ENCODE results near the gene ERP44. TPM values are rescaled to one million over a fixed set of nuclear protein-coding genes. Genes with fewer than 3 reads are reported as not detected.
"Not testable (repeated sequence)": the region's sequence is repeated elsewhere in the genome, so short reads cannot be mapped to it uniquely, and the experiment has no call there.

ERP44 gene
- total and polyA plus RNA-seq, 5 experiments from 2014 or later, result 14.7 to 35.0 (median 28.0) TPM

DNA sequence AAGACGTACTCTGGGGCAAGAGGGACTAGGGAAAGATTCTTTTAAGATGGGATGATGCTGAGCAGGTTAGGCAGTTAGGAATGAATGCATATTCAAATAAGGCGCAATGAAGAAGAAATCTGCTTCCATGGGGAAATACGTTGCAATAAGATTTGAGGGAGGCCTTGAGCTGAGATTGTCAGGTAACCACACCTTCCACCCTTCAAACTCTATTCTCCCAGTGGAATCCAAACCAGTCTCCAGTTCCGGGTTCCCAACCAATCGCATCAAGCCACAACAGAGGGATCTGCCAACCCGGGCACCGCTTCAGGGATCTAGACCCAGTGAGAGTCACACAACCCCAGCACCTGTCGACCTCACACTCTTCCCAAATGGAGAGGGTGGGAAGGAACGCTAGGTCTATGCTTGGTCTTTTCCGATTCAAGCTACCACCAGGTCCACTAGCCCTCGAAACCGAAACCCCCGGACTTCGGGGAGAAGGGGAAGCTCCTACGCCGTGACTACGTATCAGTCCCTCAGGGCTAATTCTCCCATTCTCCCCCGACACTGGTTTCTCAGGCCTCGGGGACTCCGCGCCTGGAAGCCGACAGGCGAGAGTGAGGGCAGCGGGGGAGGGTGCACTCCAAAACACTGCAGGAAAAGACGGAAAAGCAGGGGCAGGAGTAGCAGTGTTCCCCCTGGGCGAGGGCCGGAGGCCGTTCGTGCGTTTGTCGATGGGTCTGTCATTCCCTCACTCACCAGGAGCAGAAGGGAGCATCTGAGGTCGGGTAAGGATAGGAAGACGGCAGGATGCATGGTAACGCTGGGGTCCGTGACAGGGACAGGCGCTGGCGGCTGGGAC, 534 bp downstream of the ERP44 start:
- POLR2A ChIA-PET, result interaction anchor here (0.5 kb wide), 1 partner anchor 282 kb away, joined by 5 read pairs; no protein-coding TSS in a partner anchor
- Mint-ChIP-seq H3K27ac (peak overlapping the region; percentile 92 to 100 (median 98)), H3K27me3 (peaks cover 0 to 2% (median 0%) of the 10 kb centered on the region in 5 donors), H3K4me1 (peaks cover 17 to 63% (median 50%) of the 10 kb centered on the region in 4 donors), H3K9me3 (no peaks in the 10 kb centered on the region), H3K36me3 (peaks cover 0 to 16% (median 0%) of the 10 kb centered on the region in 3 donors), H3K4me3 (peak overlapping the region; percentile 97 to 100 (median 99))
- DNase-seq (peak in 5 of 10 donors; percentile 14 to 63 (median 33)), ATAC-seq (peak; percentile 3 to 23)

DNA sequence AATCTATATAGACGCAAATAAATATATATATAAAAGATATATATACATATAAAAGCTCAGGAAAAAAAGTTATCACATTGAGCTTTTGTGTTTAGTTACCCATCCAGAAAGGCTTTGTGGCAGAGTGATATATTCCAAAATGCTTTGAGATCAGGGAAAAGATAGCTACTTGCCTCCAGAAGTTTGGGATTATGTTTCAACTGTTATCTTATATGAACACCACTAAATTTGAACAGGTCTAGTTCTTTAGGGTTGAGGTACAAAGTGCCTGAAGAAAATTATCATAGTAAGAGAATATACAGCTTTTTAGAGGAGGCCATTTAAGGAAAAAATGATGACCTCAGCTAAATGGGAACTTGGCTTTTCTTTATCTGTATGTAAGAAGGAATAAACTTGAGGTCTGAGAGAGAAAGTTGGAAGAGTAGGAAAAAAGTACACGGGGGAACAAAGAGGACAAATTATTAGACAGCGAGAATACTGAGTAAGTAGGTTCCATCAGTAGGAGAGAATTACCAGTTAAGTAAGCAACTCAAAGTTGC, 2.4 kb downstream of the ERP44 start:
- H3K4me1 Mint-ChIP-seq, result peaks cover 25 to 80% (median 66%) of the 10 kb centered on the region in 4 donors
- peaks cover 0 to 2% (median 0%) of the 10 kb centered on the region in 5 donors for H3K27me3 Mint-ChIP-seq
- POLR2A ChIA-PET, result no interaction called here
- H3K27ac Mint-ChIP-seq, result peak overlapping the region in 3 of 10 donors; percentile 36 to 42 (median 39)
- H3K9me3 Mint-ChIP-seq, result no peaks in the 10 kb centered on the region
- H3K36me3 Mint-ChIP-seq, result peaks cover 0 to 3% (median 0%) of the 10 kb centered on the region in 3 donors
- H3K4me3 Mint-ChIP-seq, result peak overlapping the region in 8 of 10 donors; percentile 2 to 65 (median 12)
- ATAC-seq, result no peak
- no peak for DNase-seq

DNA sequence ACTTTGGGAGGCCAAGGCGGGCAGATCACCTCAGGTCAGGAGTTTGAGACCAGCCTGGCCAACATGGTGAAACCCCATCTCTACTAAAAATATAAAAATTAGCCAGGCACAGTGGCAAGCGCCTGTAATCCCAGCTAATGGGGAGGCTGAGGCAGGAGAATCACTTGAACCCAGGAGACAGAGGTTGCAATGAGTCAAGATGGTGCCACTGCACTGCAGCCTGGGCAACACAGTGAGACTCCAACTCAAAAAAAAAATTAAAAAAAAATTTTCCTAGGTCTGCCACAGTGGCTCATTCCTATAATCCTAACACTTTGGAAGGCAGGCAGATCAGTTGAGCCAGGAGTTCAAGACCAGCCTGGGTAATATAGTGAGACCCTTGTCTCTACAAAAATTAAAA, 4.4 kb downstream of the ERP44 start:
- peaks cover 27 to 79% (median 69%) of the 10 kb centered on the region in 4 donors for H3K4me1 Mint-ChIP-seq
- ATAC-seq, H3K27me3 Mint-ChIP-seq, DNase-seq, H3K4me3 Mint-ChIP-seq, POLR2A ChIA-PET, H3K36me3 Mint-ChIP-seq, H3K9me3 Mint-ChIP-seq, H3K27ac Mint-ChIP-seq: not testable (repeated sequence)

DNA sequence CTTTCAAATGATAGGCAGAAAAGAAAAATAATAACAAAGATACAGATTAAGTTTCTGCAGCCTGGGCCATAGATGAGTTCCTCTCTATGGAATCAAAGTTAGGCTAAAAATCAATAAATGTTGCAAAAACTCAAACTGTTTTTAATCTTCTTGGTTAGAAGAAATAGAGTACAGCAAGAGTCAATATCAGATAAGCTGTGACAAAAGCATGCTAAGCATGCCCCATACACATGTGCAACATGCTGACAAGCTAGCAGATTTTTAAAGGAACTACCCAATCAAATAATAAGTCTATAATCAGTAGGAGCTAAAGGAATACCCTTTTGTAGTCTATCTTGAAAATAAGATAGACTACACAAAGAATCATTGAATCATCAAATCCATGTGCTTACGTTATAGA, 6.7 kb downstream of the ERP44 start:
- no peaks in the 10 kb centered on the region for H3K9me3 Mint-ChIP-seq
- ATAC-seq (no peak), DNase-seq (no peak)
- H3K27me3 Mint-ChIP-seq, result no peaks in the 10 kb centered on the region
- H3K36me3 Mint-ChIP-seq, result peaks cover 0 to 3% (median 0%) of the 10 kb centered on the region in 3 donors
- H3K4me1 Mint-ChIP-seq, result peaks cover 34 to 83% (median 72%) of the 10 kb centered on the region in 4 donors
- POLR2A ChIA-PET, result no interaction called here
- no peak overlapping the region for H3K4me3 Mint-ChIP-seq
- no peak overlapping the region for H3K27ac Mint-ChIP-seq

DNA sequence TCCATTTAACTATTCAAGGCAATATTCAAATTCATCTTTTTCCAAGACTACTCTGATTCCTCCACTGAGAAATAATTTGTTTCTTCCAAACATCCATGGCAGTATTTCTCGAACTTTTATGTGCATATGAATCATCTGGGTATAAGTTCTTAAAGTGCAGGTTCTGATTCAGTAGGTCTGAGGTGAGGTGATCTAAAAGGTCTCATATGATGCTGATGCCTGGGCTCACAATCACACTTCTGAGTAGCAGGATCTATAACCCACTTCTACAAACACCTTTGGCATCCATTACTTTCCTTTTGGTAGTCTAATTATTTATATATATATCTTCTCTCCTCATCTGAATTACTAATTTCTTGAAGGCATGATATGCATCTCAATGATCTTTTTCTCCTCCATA, 7.2 kb downstream of the ERP44 start:
- peaks cover 0 to 3% (median 0%) of the 10 kb centered on the region in 3 donors for H3K36me3 Mint-ChIP-seq

DNA sequence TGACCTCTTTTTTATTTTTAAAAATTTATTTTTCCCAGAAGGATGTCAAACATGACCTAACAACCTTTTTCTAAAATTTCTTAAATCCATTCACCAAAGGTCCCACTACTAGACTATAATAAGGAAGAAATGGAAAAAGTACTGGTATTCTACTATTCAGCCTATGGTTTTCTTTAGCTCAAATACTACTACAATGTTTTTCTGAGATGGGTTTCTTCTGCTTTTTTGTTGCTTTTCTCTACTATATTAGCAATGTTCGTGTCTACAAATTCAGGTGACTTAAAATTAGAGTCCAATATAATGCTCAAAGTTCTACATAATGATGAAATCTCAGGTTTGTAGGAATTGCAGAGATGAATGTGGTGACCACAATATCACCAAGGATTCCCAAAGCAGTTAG, 7.9 kb downstream of the ERP44 start:
- POLR2A ChIA-PET, result interaction anchor here (0.6 kb wide), 1 partner anchor 1298 kb away, joined by 3 read pairs; no protein-coding TSS in a partner anchor
- ATAC-seq (no peak), DNase-seq (no peak)
- Mint-ChIP-seq H3K4me1 (peaks cover 35 to 82% (median 71%) of the 10 kb centered on the region in 4 donors), H3K9me3 (no peaks in the 10 kb centered on the region), H3K36me3 (peaks cover 0 to 3% (median 0%) of the 10 kb centered on the region in 3 donors), H3K4me3 (no peak overlapping the region), H3K27me3 (no peaks in the 10 kb centered on the region), H3K27ac (no peak overlapping the region)

More for the DNA sequence above, 7.2 kb downstream of the ERP44 start:
- ATAC-seq (no peak), DNase-seq (no peak)
- no peak overlapping the region for H3K4me3 Mint-ChIP-seq
- peak overlapping the region in 1 of 10 donors; percentile 12 for H3K27ac Mint-ChIP-seq
- POLR2A ChIA-PET, result no interaction called here
- no peaks in the 10 kb centered on the region for H3K27me3 Mint-ChIP-seq
- H3K9me3 Mint-ChIP-seq, result no peaks in the 10 kb centered on the region
- peaks cover 33 to 80% (median 72%) of the 10 kb centered on the region in 4 donors for H3K4me1 Mint-ChIP-seq

DNA sequence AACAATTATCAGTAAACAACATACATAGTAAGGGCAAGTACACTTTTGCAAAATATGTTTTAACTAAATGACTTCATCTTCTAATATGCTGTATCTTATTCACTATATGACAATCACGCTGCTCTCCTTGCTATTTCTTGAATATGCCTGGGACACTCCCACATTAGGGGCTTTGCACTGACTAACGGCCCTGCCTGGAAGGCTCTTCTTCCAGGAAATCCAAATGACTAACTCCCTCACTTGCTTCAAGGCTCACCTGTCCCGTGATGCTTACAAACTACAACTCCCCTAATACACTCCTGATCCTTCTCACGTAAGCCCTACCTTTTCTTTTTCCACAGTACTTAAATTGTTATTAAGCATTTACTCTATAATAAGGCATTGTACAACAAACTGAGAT, 10.6 kb downstream of the ERP44 start:
- Mint-ChIP-seq H3K36me3 (peaks cover 0 to 3% (median 0%) of the 10 kb centered on the region in 3 donors), H3K4me3 (peak overlapping the region in 4 of 10 donors; percentile 10 to 60 (median 34)), H3K9me3 (no peaks in the 10 kb centered on the region), H3K27me3 (no peaks in the 10 kb centered on the region), H3K27ac (peak overlapping the region in 4 of 10 donors; percentile 7 to 46 (median 32)), H3K4me1 (peaks cover 39 to 86% (median 75%) of the 10 kb centered on the region in 4 donors)
- ATAC-seq (no peak), DNase-seq (no peak)
- POLR2A ChIA-PET, result no interaction called here

DNA sequence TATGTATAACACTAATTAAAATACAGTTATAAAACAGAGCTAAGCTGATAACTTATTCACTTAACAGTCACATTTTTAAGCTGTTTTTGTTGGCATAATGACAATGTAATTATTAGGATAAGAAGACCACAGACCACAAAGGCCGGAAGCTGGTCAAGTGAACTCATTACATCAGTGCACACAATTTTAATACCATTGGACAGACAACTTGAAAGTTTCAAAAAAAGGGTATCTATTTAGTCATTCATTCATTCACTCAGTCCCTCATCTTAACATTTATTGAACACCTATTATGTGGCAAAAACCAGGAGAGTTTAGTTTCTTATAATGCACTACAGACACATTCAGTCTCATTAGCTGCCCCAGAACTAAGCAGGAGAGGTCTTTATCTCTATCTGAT, 11.6 kb downstream of the ERP44 start:
- H3K27me3 Mint-ChIP-seq, result no peaks in the 10 kb centered on the region
- no peak for DNase-seq
- peaks cover 38 to 86% (median 76%) of the 10 kb centered on the region in 4 donors for H3K4me1 Mint-ChIP-seq
- no peaks in the 10 kb centered on the region for H3K9me3 Mint-ChIP-seq
- no peak for ATAC-seq
- peaks cover 0 to 3% (median 0%) of the 10 kb centered on the region in 3 donors for H3K36me3 Mint-ChIP-seq
- peak overlapping the region in 3 of 10 donors; percentile 11 to 51 (median 17) for H3K4me3 Mint-ChIP-seq
- H3K27ac Mint-ChIP-seq, result peak overlapping the region in 2 of 10 donors; percentile 14 to 45
- POLR2A ChIA-PET, result no interaction called here

DNA sequence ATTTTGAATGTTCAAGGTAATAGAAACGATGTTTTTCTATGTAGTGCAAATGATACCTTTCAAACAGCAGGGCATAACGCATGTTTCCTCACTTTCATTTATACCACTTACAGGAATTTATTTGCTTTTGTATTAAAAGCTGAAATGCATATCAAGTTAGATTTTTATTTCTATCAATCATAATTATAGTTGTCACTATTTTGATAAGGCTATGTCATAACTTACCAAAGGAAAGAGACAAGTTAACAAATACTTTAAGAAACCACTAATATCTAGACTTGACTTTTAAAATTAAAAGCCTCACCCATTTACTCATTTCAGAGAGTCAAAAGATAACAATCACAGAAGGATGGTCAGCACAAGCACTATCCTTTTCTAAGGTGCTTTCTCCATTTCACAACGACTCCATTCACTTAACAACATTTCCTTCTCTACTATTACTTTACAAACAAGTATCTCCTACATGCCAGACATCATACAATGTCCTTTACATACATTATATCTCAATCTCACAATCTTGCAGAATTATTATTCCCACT, 12.6 kb downstream of the ERP44 start:
- POLR2A ChIA-PET, result no interaction called here
- DNase-seq (no peak), ATAC-seq (no peak)
- peak overlapping the region in 3 of 10 donors; percentile 17 to 41 (median 34) for H3K27ac Mint-ChIP-seq
- peak overlapping the region in 1 of 10 donors; percentile 0 for H3K4me3 Mint-ChIP-seq
- H3K36me3 Mint-ChIP-seq, result peaks cover 0 to 3% (median 0%) of the 10 kb centered on the region in 3 donors
- peaks cover 32 to 88% (median 74%) of the 10 kb centered on the region in 4 donors for H3K4me1 Mint-ChIP-seq
- H3K27me3 Mint-ChIP-seq, result no peaks in the 10 kb centered on the region
- no peaks in the 10 kb centered on the region for H3K9me3 Mint-ChIP-seq

DNA sequence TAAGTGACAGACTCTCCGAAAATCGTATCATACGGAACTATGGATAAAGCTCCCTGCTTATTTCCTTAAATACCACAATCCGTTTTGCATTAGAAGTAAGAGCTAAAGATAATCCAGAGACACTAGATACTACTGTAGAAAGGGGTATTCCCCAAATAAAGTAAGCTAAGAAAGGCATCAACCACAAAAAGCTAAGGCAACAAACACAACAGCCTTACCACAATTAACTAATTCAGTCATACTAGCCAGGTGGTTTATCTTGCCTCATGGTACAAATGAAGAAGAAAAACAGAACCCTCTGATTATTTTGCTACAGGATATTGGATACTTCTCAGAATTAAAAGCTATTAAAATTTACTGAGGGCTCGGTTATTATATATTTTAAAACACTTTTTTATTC, 14.1 kb downstream of the ERP44 start:
- peak in 2 of 10 donors; percentile 14 to 15 for DNase-seq
- ATAC-seq, result peak; percentile 74 to 93
- peaks cover 34 to 87% (median 78%) of the 10 kb centered on the region in 4 donors for H3K4me1 Mint-ChIP-seq
- no peaks in the 10 kb centered on the region for H3K36me3 Mint-ChIP-seq
- peak overlapping the region in 2 of 10 donors; percentile 53 to 58 for H3K27ac Mint-ChIP-seq
- no peaks in the 10 kb centered on the region for H3K27me3 Mint-ChIP-seq
- H3K9me3 Mint-ChIP-seq, result no peaks in the 10 kb centered on the region
- peak overlapping the region in 3 of 10 donors; percentile 35 to 67 (median 36) for H3K4me3 Mint-ChIP-seq
- POLR2A ChIA-PET, result no interaction called here

DNA sequence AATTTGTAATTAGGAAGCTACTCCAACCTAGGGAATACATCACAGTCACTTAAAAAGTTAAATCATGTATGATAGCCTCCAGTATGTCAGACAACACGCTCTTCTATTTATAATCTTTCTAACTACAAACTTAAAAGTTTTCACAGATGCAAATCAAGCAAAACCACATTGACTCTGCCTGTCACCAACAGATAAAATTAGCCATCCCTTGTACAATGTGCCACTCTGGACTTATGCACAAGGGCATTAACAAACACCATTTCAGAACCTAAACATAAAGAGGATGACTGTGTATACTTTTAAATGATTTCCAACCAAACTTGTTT, 14.7 kb downstream of the ERP44 start:
- Mint-ChIP-seq H3K27ac (peak overlapping the region in 2 of 10 donors; percentile 26 to 53), H3K4me3 (peak overlapping the region in 4 of 10 donors; percentile 1 to 70 (median 9)), H3K9me3 (no peaks in the 10 kb centered on the region), H3K36me3 (no peaks in the 10 kb centered on the region), H3K4me1 (peaks cover 35 to 90% (median 76%) of the 10 kb centered on the region in 4 donors), H3K27me3 (no peaks in the 10 kb centered on the region)
- ATAC-seq (peak in 1 of 2 donors; percentile 22), DNase-seq (no peak)
- POLR2A ChIA-PET, result no interaction called here

DNA sequence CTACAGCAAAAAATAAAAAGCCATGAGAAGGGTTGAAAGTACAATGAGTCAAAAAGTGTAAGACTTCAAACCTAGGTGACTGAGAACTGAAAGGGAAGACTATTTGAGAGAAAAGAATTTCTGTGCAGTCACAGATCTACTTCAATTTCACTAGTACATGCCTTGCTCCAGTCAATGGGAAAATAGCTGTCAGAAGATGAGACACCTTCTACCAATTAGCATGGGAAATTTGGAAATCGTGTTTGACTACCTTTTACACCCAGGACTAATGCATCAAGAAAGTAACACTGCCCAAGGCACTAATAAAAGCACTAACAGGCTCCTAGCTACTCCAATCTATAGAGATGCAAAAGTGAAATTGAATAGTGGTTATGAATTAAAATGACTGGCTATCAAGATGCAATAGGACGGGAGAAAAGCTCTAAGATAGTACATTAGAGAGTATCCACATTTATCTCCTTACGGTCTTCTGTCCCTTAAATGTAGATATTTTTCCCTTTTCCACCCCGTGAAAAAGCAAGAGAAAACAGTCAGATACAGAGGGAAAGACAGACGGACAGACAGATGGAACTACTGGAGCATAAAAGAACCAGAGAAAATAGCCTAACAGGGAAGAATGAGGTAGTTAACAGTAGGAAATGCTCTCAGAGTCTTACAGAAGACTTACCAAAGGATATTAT, 15.2 kb downstream of the ERP44 start:
- no peaks in the 10 kb centered on the region for H3K27me3 Mint-ChIP-seq
- DNase-seq, result no peak
- no peaks in the 10 kb centered on the region for H3K9me3 Mint-ChIP-seq
- POLR2A ChIA-PET, result no interaction called here
- H3K27ac Mint-ChIP-seq, result peak overlapping the region in 4 of 10 donors; percentile 26 to 53 (median 30)
- ATAC-seq, result no peak
- H3K4me3 Mint-ChIP-seq, result peak overlapping the region in 5 of 10 donors; percentile 1 to 70 (median 7)
- peaks cover 0 to 2% (median 0%) of the 10 kb centered on the region in 3 donors for H3K36me3 Mint-ChIP-seq
- peaks cover 38 to 89% (median 76%) of the 10 kb centered on the region in 4 donors for H3K4me1 Mint-ChIP-seq

All from naive thymus-derived CD8-positive, alpha-beta T cell (primary cell).